SIG-M5 treated with dmso at 0.1 percent for 504 hours (cell line): ENCODE measurements around the gene TEAD1.

Source experiments
- DNase-seq: peaks from one replicate; lab custom pipeline; 2025; ENCODE audit not compliant: unreplicated experiment; lab: John Stamatoyannopoulos, UW

The TEAD1 gene

DNA sequence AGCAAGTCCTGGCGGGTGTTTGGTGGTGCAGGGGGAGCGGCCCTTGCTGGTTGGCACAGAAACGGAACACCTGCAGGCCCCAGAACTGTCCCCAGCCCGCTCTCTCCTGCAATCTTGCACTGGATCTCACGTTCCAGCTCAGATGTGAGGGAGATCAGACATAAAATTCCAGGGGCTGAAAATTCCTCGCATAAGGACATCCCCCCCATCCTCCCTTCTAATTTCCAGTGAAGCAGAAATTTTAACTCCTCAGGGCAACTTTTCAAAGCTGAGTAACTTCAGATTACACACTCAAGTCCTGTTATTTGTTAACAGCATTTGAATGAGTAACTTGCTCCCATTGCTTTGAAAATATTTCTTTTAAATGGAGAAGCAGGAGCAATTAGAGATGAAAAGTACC lies 294.6 kb downstream of the TEAD1 start:
- no peak for DNase-seq

DNA sequence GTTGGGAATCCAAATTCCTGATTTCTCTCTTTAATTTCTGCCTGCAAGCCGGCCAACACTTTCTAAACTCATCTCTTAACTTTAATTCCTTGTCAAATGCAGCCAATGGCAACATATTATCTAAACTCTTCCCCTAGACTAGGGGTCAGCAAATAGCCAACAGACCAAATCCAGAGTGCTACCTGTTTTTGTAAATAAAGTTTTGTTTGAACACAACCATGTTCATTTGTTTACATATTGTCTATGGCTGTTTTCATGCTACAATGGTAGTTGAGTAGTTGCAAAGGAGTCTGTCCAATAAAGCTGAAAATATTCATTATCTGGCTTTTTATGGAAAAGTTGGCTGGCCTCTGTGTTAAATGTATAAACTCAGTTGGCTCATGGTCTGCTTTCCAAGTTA lies 297.7 kb downstream of the TEAD1 start:
- DNase-seq = no peak

DNA sequence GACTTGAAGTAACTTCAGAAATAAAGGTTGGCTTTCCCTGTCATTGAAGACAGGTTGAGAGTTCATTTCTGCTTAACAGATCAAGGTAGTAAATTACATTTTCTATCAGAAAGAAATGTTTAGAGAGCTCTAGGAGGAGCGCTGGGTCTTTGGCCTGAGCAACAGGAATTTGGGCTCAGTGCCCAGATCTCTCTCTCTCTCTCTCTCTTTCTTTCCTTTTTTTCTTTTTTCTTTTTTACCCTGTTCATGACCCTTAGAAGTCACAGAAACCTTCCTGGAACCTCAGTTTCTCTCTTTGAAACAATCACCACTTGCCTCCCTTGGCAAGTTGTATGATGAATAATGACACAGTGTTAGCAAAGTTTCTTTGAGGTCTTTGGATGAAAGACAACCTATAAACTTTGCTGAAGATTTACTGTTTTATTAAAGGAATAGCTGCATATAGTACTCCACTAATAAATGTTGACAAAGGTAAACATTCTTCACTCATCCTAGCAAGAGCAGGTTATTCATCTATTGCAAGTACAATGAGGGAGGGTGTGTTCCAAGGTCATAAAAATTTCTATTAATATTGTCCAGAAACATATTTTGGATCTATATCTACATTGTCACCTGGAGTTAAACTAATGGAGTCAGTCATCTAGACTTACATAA lies 299.4 kb downstream of the TEAD1 start:
- no peak for DNase-seq

DNA sequence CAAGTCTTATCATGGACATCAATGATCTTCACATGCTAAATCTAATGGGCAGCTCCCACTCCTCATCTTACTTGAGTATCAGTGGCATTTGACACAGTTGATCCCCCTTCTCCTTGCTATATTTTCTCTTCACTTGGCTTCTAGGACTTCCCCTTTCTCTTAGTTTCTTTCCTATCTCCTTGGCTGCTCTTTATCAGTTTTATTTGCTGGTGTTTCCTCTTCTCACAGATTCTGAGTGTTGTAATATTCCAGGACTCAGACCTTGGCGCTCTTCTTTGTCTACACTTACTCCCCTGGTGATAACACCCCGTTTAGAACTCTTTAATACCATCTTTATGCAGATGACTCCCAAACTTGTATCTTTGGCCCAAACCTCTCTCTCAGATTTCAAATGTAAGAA lies 301.0 kb downstream of the TEAD1 start:
- peak; percentile 37 for DNase-seq

DNA sequence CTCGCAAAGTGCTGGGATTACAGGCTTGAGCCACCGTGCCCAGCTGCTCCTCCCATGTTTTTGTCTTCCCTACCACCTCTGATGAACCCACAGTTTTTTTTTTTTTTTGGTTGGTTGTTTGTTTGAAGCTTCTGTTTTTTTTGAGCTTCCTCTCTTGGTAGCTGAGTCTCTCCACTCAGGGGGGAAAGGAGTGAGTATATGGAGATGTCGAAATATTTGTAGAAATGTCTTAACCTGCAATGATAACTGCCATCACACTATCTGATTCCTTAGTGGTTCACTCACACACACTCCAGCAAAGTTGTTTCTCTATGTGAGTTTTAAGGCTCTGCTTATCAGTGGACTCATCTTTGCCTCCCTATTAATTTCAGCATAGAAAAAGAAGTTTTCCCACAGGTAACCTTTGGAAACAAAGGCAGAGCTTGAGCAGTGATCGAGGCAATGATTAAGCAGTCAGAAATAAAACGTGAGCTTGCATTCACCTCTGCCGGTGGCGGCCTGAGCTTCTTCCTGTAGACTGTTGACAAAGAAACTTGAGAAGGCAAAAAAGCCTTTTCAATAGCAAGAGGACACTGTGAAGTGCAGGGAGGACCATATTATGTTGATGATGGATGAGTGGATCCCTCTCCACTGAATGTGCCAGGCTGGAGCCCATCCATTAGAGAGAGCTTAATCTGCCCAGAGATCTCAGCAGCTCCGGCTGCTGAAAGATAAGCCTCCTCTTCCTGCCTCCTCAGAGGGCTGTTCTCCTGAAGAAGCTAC lies 305.9 kb downstream of the TEAD1 start:
- no peak for DNase-seq

DNA sequence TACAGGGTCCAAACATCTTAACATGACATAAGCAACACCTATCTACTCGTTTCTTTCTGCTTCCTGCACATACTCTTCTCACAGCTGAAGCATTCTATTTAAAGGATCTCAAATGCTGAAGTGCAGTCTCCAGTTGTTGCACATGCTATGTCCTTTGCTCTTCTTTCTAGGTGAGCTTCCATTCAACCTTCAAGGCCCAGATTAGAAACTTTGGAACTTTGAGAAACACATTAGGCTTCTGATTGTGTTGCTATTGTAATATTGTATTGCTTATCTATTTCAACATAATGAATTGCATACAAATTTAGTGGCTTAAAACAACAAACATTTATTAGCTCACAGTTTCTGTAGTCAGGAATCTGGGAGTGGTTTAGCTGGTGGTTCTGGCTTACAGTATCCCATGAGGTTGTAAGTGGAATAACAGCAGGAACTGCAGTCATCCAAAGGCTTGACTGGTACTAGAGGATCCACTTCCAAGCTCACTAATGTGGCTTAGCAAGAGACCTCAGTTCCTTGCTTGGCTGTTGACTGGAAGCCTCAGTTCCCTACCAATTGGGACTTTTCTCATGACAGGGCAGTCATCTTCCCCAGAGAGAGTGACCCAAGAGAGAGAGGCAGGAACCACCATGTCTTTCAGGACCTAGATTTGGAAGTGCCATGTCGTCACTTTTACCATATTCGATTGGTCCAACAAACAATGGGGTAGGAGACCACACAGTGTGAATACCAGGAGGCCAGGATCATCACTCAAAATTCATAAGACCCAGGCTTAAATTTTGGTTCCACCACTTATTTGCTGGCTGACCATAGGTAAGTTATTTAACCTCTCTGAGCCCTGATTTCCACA lies 307.7 kb downstream of the TEAD1 start:
- no peak for DNase-seq

DNA sequence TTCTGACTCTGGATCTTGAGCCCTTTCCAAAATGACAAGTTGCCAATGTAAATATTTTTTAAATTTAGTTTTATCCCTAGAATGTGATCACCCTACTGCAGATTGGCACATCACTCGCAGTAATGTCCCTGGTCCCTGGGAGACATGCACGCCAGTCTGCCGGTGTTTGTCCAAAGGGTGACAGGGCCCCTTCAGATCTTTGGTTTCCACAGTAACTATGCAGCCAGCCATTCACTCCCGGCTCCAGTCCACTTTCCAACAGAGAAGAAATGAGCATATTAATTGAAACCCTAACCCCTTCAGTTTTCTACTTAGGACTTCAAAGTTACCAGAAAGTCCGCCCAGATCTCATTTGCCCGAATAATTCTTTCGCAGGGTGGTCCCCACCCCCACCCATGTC lies 309.1 kb downstream of the TEAD1 start:
- DNase-seq = no peak

DNA sequence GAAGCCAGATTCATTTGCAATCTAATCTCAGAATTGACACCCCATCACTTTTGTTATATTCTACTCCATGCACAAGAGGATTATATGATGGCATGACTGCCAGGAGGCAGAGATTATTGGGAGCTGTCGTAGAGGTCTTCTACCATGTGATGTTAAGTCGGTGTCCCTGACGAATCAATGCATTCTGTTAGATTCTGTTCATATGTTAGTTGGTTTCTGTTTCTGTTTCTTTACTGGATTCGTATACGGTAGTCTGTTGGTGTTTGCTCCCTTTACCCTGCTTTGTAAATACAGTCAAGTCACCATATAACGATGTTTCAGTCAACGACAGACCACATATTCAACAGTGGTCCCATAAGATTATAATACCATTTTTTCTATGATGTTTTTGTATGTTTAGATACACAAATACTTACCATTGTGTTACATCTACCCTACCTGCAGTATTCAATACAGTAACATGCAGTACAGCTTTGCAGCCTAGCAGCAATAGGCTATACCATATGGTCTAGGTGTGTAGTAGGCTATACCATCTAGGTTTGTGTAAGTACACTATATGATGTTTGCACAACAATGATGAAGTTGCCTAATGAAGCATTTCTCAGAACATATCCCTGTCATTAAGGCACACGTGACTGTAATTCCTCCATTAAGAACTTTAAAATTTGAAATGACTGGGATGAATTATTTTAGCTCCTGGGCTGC lies 312.1 kb downstream of the TEAD1 start:
- DNase-seq = no peak

DNA sequence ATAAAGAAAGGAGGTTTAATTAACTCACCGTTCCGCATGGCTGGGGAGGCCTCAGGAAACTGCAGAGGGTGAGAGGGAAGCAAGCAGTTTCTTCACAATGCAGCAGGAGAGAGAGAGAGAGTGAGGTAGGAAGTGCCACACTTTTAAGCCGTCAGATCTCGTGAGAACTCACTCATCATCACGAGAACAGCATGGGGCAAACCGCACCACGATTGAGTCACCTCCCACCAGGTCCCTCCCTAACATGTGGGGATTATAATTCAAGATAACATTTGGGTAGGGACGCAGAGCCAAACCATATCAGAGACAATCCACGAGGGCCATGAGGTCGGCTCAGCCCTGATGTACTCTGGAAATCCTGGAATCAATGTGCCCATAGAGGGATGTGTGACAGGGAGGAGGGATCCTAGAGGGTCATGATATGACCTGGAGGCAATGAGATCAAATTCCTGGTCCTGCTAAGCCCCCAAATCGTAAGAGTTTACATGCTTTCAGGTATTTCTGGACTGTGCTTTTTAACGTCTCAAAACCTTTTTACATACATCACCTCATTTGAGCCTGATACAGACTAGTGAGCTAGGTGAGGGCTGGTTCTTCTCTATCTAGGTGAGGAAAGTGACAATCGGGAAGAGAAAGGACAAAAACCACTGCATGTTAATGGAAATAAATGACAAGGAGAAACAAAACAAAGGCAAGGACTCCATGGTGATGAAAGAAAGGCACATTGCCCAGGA lies 315.4 kb downstream of the TEAD1 start:
- no peak for DNase-seq

DNA sequence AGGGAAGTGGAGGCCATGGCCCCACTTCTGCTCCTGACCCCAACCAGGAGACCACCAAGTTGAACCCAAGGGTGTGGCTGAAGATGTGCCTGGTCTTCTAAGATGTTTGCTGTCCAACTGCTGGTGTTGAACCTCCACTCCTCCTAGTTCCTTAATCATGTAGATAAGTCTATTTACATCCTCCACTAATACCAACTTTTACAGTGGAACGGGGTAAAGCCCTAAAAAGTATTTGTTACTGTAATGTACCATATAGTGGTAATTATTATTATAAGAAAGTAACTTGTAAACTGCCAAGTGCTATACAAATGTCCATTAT lies 315.9 kb downstream of the TEAD1 start:
- no peak for DNase-seq

DNA sequence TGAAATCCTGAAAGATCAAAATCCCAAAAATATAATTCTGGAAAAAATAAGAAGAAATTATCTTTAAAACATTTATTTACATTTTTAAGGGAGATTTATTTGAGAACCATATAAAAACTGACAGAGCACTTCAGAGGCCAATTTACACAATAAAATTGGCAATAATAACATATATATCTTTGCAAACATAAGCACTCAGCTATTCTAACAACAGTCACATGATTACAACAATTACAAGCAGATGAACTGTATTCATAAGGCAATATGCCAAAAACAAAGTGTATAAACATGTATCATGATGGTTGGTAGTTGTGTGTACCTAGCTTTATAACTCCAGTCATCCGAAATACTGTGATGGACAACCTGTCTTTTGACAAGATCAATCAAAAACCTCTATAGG lies 317.2 kb downstream of the TEAD1 start:
- DNase-seq = no peak

DNA sequence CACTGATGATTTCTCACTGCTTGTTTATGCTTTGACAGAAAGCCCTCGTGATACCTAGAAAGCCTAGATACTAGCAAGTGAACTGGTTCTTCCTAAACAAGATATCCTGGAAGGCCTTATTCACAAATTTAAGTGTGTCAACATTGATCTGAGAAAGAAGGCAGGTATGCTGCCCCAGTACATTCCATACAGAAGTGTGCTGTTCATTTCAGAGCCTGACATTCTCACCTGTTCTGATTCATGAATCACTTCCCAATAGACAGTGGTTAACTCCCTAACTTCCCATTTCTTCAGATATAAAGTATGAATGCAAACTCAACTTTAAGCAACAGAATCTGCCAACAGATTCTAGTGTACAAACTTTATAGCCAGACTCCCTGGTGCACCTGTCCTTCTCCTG lies 319.4 kb downstream of the TEAD1 start:
- DNase-seq = no peak
